GM12892 (cell line): ENCODE measurements around the gene GULP1.

ENCODE experiments used
- POLR2A ChIP-seq: IDR thresholded peaks from 2 replicates; pipeline ENCODE4 v1.6.1; 2011; ENCODE audit warnings: low read depth, low read length, control low read depth
- POLR2AphosphoS5 ChIP-seq: IDR thresholded peaks from 2 replicates; pipeline ENCODE4 v1.6.1; 2011; ENCODE audit warnings: low read depth, low read length, control low read depth
- TAF1 ChIP-seq: IDR thresholded peaks from 2 replicates; pipeline ENCODE4 v1.6.1; 2011; ENCODE audit warnings: low read depth, mild to moderate bottlenecking, control low read depth, low read length, borderline replicate concordance

DNA sequence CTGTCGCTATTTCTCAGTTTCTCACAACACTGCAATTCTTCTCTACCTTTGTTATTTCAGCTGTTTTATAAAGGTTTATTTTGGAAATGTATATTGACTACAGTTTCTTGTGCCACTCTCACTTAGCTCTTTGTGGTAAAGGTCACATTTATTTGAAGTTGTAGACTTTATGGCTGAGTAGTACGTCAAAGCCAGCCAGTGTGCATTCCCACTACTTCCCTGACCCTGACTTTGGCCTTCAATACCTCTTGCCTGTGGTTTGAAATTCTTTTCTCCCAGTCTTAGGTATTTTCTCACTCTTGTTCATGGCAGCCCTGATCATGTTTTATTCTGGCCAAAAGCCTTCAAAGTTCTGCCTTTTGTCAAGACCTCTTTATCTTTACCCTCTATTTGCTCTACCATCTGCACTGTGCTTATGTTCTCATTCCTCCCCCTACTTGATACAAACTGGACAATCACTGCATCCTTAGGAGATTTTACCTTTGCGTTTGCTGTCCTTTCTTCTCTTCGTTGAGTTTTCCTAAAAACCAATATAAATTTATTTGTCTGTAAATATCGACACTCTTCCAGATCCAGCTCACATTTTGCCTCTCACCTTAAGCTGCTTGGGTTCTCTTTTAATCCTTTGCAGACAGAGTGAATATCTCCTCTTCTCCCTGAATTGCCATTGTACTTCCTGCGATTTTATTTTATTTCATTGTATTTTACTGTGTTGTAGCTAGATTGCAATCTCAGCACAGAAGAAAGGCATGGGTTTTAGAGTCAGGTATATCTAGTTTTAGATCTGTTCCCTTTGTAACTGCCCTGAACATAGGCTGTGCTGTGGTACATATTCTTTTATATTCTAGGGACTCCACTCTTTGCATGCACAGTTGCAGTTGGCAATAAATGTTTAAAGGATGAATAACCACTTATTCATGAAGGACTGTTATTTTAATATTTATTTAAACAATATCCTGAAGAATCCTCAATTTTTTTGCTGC, 31.2 kb downstream of the GULP1 start:
- TF ChIP-seq POLR2AphosphoS5 (no peak), POLR2A (no peak), TAF1 (no peak)
